ENCODE measurements around the gene SLC5A10. TPM values are rescaled to one million over a fixed set of nuclear protein-coding genes. Genes with fewer than 3 reads are reported as not detected.

SLC5A10 gene
- polyA plus RNA-seq, 3 donors = 0.40 to 1.1 (median 0.70) TPM

DNA sequence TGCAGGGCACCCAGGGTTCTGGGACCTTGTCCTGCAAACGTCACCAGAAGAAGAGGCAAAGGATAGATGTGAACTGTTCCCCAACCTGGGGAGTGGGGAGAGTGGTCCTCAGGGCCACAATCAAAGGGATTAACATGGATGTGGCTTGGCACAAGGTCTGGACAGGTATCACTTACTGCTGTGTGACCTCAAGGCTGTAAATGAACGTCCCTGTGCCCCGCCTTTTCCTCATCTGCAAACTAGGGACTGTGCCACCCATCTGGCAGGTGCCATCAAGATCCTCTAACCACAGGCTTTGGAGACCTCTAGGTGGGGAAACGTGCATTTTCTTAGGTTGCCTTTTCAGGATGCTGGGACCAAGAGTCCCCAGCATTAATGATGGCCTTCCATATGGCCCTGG lies 25.1 kb downstream of the SLC5A10 start:
- no peak for DNase-seq (ENCODE audit: extremely low read depth in 1 of 11, low read depth in 9 of 11, low spot score in 4 of 11)

DNA sequence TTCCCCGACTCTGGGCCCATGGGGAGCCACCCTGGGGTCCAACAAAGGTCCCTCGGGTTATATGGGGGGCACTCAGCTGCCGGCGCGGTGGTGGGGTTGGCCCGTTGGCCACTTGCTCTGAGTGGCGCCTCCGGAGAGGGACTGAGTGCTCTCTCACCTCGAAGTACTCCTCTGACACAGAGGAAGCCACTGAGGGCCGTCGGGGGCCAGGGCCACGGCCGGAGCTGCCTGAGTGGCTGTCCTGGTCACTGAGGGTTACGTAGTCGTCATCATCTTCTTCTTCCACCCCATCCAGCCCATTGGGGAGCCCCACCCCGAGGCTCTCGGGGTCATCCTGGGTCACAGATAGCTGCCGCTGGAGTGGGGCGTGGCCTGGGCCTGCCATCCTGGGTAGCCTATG lies 25.7 kb downstream of the SLC5A10 start:
- no peak for DNase-seq (ENCODE audit: extremely low read depth in 1 of 11, low read depth in 9 of 11, low spot score in 4 of 11)

DNA sequence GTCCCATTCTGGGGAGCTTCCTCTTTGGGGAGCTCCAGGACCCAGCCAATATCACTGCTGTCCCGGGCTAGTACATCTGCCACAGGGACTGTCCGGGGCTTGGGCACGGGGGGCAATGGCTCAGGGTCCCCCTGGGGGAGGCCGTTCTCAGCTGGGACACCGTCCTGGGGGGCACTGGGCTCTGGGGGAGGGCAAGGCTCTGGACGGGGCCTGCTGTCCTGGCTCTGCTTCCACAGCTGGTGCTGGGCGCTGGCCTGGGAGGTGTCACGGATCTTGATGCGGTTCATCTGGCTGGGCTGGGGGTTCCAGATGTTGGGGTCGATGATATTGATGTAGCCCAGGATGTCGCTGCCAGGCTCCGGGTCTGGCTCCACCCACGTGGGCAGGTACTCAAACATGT lies 26.1 kb downstream of the SLC5A10 start:
- DNase-seq (ENCODE audit: extremely low read depth in 1 of 11, low read depth in 9 of 11, low spot score in 4 of 11) = no peak

DNA sequence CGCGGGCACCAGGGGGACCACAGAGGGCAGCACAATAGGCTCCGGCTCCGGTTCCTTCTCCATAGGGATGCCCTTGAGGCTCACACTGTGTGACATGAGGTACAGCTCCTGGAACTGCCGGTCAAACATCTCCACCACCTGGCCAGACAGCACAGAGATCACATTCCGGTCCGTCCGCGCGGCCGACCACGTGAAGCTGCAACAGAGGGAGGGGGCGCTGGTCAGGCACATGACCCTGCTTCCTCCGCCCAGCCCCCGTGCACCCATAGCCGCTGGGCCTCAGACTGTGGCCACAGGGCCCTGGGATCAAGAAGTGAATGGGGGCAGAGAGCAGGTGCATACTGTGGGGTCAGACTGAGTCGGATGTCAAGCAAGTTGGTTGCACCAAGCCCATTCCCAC lies 26.7 kb downstream of the SLC5A10 start:
- DNase-seq (ENCODE audit: extremely low read depth in 1 of 11, low read depth in 9 of 11, low spot score in 4 of 11) = no peak

DNA sequence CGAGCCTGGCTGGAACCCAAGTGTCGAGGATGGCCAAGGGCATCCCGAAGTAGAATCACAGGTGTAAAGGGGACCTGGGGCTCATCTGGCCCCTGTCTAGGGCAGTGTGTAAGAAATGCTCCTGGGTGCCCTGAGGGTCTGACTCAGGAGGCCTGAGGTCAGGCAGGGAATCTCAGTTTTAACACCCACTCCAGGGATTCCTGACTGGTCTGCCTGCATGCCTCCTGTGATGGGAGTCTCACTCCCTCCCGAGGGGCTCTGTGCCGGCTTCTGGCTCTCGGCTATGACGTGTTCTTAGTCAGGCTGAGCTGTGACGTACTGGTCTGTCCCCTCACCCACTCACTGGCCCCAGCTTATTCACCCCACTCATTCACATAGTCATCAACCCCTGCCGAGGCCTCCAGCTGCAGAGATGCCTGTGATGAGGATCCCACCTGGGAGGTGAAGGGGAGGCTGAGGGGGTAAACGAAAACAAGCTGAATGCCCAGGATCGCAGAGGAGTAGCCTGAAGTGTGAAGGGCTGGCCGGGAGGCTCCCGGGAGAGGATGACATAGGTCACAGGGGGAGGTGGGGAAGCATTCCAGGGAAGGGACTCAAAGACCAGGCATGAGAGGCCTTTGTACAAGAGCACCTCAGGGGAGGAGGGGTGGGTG lies 28.8 kb downstream of the SLC5A10 start:
- DNase-seq (ENCODE audit: extremely low read depth in 1 of 11, low read depth in 9 of 11, low spot score in 4 of 11) = peak in 3 of 11 donors; percentile 29 to 62 (median 41)

GRCh38 chr17:18981335-18981641 lies 29.3 kb downstream of the SLC5A10 start:
- no peak for DNase-seq (ENCODE audit: extremely low read depth in 1 of 11, low read depth in 9 of 11, low spot score in 4 of 11)

DNA sequence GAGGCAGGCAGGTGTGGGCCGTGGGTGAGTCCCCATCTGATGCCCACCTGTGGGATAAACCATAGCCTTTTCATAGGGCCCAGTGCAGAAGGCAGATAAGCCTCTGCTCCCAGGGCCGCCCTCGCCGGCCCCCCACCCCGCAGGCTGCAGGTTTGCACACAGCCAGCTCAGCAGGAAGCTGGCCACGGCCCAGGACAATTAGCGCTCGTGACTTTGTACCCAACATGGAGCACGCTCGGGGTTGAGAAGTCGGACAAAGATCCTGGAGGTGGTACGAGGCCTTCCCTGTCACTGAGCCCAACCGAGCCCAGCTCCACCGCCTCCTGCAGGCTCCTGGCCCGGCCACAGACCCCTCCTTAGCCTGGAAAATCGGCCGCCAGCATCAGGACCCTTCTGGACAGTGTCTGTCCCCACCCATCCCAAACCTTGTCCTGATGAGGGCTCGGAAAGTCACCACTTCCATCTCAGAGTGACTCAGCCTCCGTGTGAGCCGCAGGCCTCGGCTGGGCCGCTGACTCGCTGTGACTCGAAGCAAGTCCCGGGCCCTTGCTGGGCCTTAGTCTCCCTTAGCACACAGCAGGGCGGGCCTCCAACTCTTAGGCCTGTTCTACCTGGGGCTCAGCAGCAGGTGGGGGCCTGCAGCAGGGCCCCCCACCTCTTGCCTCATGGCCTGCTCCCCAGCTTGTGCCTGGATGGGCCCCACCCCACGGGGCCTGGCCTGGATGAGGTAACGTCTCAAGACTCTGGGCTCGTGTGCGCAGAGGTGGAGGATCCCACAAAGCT lies 29.9 kb downstream of the SLC5A10 start:
- DNase-seq (ENCODE audit: extremely low read depth in 1 of 11, low read depth in 9 of 11, low spot score in 4 of 11) = no peak

DNA sequence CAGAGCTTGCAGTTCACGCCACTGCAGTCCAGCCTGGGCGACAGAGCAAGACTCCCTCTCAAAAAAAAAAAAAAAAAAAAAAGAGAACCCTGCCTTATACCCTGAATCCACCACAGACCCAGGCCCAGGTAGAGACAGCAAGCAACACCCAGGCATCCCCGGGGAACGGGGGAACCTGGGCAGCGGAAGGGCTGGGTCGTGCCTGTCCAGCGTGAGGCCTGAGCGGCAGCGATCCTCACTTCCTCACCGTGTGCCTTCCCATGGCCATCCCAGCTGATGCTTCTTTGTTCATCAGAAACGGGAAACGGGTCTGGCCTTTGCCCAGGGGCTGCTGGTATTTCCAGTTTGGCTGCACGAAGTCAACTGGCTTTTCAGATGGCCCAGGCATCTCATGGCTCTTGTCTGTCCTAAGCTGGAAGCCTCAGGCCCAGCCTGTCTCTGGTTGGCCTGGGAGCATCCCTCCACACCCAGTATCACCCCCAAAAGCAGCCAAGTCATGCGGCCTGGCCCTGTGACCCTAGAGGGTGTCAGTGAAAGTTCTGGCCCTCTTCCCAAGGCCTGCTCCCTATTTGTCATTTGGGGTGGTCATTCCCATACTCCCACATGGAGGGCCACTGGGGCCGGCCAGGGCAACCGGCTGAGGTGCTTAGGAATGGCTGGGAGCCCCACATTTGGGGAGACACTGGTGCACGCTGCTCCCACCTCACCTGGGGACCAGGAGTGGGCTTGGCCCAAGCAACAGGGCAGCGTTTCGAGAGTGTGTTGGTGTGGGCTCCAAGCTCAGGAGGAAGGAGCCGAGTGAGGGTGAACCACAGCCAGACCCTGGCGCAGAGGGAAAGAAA lies 32.5 kb downstream of the SLC5A10 start:
- DNase-seq (ENCODE audit: extremely low read depth in 1 of 11, low read depth in 9 of 11, low spot score in 4 of 11) = no peak

DNA sequence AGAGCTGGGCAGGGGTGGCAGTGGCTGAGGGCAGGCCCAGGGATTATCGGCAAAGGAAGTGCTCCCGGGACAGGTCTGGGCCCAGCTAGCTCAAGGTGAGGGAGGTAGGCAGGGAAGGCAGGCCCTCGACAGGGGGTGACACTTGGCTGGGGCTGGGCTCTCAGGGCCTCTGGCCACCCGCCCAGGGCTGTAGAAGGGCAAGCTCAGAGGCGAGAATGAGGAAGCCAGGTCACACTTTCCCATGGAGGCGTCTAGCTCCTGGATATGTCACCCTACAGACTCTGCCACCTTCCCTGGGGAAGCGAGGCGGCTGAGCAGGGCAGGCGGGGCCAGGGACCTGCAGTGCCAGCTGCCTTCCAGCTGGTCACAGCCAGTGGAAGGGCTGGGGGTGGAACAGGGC lies 33.5 kb downstream of the SLC5A10 start:
- DNase-seq (ENCODE audit: extremely low read depth in 1 of 11, low read depth in 9 of 11, low spot score in 4 of 11) = no peak

- DNase-seq (ENCODE audit: extremely low read depth in 1 of 11, low read depth in 9 of 11, low spot score in 4 of 11) = no peak
These were observed 34.7 kb downstream of the SLC5A10 start for GRCh38 chr17:18986541-18987229.

- no peak for DNase-seq (ENCODE audit: extremely low read depth in 1 of 11, low read depth in 9 of 11, low spot score in 4 of 11)
These were observed 35.3 kb downstream of the SLC5A10 start for GRCh38 chr17:18987230-18987610.

DNA sequence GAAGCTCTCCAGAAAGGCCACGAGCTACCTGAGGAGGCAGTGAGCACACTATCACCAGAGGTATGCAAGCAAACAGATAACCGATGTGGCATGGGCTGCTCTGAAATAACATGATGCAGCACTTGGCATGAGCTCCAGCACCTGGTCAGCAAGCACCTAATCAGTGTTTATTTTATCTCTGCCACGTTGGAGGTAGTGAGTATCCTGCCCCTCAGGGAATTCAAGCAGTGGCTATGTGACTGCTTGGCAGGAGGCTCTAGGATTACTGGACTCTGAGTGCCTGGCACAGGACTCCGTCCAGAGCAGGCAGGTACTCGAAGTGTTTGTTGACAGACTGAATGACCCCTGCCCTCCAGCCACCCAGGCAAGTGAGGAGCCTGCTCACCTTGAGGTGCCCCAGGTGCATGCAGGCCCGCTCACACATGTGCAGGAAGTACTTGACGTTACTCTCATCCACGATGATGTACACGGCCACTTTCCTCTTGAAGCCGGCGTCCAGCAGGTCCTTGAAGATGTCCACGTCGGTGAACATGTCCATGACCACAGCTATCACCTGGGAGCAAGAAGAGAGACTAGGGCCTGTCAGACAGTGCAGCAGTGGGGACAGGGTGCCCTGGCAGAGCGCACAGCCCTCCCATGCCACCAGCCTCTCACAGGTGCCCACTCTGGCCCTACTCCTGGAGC lies 36.0 kb downstream of the SLC5A10 start:
- no peak for DNase-seq (ENCODE audit: extremely low read depth in 1 of 11, low read depth in 9 of 11, low spot score in 4 of 11)

- DNase-seq (ENCODE audit: extremely low read depth in 1 of 11, low read depth in 9 of 11, low spot score in 4 of 11) = peak in 1 of 11 donors; percentile 13
These were observed 36.7 kb downstream of the SLC5A10 start for GRCh38 chr17:18988546-18989173.

- DNase-seq (ENCODE audit: extremely low read depth in 1 of 11, low read depth in 9 of 11, low spot score in 4 of 11) = no peak
These were observed 38.4 kb downstream of the SLC5A10 start for GRCh38 chr17:18990331-18990730.

DNA sequence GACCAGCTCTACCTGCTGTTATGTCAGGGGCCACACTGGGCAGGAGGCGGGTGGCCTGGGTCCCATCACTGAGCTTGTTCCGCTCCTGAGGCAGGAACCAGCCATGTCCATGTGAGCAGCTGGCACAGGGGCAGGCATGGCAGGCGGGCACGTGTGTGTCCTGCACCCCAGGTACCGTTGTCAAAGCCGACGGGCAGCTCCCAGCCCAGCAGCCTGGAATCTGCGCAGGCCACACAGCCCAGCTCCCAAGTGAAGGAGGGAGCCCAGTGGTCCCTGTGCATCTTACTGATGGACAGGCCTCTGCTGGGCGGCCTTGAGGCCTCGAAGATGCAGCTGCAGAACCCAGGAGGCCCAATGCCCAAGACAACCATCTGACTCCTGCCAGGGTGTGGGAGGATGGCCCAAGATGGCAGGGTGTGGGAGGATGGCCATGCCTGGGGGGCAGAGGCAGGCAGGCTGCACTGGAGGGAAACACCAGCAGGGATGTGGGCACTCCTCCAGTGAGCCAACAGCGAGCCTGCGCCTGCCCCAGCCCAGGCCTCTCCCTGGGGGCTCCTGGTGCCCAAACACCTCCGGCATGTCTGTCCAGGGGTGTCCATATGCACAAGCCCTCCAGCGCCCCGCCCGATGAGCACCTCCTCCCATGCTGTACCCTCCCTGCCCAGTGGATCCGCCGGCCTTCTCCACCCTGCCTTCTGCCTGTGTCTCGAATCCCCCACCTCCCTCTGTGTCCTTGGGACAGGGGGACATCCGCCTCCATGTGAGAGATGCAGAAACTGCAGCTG lies 39.8 kb downstream of the SLC5A10 start:
- no peak for DNase-seq (ENCODE audit: extremely low read depth in 1 of 11, low read depth in 9 of 11, low spot score in 4 of 11)

DNA sequence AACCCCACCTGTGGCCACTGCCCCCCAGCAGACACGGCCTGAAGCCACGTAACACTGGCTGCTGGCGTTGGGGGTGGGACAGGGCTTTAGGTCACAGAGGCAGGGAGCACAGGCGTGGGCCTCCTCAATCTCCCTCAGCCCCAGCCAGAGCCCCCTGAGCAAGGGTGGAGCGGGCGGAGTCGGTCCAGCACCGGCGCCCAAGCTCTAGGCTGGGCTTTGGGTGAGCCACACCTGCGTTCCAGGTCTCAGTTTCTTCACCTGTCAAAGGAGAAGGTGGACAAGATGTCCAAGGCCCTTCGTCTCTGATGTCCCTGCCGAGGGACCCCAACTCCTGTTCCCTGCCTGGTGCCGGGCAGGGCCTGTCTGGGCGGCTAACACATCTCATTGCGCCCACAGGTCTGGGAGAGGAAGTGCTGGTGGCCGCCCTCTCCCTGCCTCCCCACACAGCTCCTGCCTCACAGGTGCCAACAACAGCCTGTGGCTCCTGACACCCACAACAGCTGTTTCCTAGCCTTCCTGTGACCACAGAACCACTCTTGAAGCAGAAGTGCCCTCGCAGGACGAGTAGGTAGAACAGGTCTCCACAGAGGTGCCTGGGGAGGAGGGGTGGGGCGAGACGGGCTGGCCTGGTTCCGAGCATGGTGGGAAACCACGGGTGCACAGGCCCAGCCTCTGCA lies 40.6 kb downstream of the SLC5A10 start:
- DNase-seq (ENCODE audit: extremely low read depth in 1 of 11, low read depth in 9 of 11, low spot score in 4 of 11) = no peak

DNA sequence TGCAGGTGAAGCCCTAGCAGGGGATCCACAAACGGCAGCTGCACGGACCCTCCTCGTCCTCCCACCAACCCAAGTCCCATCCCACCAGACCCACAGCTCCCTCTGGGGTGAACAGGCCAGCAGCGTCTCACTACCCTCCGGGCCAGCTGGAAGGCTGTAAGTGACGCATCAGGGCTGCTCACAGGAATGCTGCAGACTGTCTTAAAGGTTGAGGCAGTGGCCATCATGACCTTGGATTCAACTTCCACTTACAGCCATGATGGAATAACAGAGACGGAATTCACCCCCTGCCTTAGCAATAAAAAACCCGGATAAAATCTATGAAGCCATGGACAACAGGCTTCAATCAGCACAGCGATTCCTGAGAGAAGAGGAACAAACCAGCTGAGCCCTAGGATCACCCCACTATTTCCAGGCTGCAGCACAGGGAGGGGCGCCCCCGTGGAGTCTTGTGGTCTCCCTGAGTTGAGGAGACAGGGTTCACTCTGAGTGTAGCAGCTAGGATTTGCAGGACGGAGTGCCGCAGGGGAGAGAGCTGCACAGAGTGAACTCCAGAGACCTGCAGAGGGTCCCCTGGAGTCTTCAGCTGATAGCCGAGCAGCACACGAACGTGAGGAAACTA lies 42.1 kb downstream of the SLC5A10 start:
- DNase-seq (ENCODE audit: extremely low read depth in 1 of 11, low read depth in 9 of 11, low spot score in 4 of 11) = peak in 5 of 11 donors; percentile 42 to 71 (median 59)

Measured in renal cortex interstitium (tissue), 11 donors.